ENCODE measurements around the gene NRP1.

DNA sequence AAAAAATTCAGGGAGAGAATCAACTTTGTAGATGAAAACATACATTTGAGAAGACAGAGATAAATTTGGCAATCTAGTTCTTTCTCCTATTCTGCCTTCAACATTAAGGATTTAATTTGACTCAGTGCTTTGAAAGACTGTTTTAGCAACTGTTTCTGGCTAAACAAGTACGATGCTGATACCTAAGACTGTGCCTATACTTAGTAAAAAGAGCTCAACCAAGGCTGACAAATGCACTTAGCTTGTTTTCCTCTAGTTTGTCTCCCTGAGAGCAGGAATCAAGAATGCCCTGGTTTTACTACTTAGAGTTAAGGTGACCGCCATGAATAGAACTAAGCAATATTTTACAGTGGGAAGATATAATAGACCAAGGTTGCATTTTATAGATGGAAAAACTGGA lies 49.5 kb downstream of the NRP1 start:
- TF ChIP-seq, protein P1, sequence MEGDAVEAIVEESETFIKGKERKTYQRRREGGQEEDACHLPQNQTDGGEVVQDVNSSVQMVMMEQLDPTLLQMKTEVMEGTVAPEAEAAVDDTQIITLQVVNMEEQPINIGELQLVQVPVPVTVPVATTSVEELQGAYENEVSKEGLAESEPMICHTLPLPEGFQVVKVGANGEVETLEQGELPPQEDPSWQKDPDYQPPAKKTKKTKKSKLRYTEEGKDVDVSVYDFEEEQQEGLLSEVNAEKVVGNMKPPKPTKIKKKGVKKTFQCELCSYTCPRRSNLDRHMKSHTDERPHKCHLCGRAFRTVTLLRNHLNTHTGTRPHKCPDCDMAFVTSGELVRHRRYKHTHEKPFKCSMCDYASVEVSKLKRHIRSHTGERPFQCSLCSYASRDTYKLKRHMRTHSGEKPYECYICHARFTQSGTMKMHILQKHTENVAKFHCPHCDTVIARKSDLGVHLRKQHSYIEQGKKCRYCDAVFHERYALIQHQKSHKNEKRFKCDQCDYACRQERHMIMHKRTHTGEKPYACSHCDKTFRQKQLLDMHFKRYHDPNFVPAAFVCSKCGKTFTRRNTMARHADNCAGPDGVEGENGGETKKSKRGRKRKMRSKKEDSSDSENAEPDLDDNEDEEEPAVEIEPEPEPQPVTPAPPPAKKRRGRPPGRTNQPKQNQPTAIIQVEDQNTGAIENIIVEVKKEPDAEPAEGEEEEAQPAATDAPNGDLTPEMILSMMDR (IDR thresholded peaks at IDR 0.05) = no peak
- no peak for TF ChIP-seq POLR2A (IDR thresholded peaks at IDR 0.05)
